D341Med (cell line): Measurements from ENCODE around the gene KSR2.

Source experiments
- DNase-seq: peaks from one replicate; pipeline ENCODE4 v3.0.0; 2012; ENCODE audit warnings: low spot score

Gene KSR2

DNA sequence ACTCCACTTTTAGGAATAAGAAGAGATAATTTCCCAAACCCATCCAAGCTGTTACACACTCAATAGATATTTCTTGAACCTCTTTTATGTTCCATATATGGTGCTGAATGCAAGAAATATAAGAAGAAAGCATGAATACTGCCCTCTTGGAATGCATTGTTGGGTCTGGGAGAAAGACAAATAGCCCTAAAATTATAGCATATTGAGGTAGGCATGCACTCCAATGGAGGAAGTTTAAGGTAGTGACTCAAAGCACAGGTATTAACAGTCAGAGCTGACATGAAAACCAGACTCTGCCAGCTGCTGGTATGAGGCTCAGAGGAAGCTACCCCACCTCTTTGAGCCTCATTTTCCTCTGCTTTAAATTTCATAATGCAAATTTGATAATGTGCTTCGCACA, 346.0 kb downstream of the KSR2 start:
- DNase-seq = no peak

DNA sequence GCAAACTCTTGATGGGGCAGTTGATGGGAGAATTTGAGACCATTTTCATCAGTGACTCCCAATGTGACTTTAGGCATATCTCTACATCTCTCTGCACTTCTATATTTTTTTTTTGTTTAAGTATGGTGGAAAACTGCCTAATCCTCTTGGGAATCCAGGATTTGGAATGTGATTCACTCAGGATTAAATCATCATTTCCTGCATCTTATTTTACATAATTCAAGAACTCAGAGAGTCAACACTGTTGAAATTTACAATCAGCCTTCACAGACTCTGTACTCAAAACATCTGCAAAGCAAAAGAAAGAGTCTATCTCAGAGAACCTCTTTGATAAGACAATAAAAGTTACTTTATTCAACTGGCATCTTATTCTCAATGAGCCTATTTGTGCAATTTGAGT, 346.7 kb downstream of the KSR2 start:
- no peak for DNase-seq

DNA sequence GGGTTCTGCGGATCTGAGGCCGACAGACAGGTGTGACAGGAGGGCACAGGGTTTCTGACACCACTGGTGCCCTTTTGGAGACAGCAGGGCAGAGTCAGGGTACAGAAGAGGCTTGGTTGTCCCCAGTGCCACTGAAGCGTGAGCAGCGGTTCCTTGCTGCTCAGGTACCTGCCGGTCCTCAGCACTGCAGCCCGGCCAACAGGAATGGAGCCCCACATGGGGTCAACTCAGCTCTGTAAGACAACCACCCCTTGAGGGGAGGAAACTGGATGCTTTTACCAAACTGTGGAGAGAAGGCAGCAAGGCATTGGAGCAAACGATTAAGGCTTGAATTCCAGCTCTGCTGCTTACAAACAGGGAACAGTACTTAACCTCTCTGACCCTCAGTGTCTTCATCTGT, 361.0 kb downstream of the KSR2 start:
- DNase-seq = no peak

DNA sequence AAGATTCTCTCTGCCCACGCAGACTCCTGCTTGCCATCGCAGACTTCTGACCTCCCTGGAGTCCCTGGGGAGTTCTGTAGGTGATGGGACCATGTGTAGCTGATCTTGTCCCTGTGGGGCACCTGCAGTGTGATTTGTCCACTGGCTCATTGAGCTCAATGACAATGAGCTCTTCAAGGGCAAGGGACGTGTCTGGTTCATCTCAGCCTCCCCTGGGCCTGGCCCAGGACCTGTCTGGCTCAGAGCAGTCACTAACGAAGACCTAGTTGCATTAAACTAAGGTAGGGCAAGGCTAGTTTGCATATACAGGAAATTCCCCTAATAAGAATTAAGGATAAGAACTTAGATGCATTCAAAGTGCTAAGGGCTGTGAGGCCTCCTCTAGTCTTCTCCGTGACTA, 361.8 kb downstream of the KSR2 start:
- DNase-seq = no peak

DNA sequence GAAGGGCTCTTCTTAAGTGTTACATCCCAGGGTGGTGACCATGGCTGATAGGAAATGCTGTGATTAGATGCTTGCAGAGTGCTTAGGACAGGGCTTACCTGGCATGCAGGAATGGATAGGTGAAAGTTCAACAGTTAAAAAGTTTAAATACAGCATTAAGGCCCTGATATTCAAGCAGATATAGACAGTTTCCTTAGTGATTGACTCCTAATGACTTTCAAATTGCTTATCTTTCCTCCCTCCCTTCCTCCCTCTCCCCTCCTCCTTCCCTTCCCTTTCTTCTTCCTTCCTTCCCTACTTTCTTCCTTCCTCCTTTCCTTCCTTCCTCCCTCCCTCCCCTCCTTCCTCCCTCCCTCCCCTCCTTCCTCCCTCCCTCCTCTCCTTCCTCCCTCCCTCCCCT, 362.8 kb downstream of the KSR2 start:
- DNase-seq = no peak

DNA sequence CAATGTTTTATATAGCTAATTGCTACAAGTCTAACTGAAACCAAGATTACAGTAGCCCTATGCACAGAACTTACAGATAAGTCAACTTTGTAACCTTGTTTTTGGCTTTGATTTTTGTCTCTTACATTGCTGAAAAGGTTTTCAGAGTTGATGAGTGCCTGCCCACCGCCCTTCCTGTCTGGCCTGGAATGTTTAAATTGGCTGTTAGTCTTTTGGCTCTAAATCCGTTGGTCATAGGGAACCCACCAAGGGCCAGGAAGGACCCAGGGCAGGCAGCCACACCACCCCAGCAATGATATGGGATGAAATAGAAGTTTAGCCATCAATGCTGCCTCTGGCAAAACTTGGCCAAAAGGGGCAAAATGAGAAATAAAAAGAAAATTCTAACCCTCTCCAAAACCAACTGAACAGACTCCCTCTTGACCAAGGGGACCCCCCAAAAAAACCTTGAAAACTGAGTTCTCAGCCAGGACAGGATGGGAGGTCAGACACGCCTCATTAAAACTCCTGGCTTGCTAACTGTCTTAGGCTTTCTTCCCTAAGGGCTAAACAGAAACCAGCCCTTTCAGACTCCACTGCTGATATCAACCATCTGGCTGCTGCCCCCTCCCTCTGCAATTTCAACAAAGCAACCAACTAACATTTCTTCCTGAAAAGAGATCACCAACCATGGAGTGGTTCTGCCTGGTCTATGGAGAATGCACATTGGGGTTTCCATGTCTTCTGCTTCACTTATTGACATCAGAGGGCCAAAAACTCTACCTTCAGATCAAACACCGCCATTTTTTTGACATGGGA, 365.3 kb downstream of the KSR2 start:
- DNase-seq = no peak

DNA sequence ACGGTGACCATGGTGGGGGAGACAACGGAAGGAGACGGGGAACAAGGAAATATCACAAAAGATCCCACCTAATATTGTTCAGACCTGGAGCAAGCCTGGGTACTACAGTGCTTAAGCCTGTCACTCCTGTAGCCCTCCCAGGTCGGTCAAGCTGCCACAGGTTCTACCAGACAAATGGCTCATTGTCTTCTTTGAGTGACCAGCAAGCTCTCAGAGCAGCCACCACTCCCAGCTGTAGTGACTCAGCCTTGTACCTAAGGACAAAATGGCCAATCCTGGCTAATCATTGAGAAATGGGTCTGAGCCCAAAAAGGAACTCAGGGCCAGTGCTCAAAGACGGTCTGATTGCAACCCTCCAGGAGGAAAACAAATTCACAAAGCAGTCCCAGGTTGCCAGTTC, 368.9 kb downstream of the KSR2 start:
- DNase-seq = no peak

DNA sequence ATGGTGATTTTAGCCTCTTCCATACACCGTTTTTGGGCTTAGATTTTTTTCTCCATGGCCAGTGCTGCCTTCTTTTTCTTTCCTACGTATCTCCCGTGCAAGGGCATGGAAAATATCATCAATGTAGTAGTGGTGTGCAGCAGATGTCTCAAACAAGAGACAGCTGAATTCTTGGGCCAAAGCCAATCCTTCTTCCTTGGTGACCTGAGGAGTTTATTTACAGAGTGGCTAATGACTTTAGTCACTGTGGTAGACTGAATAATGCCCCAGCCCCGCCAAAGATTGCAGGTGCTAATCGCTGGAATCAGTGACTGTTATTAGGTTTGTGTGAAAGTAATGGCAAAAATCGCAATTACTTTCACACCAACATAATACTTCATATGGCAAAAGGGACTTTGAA, 371.8 kb downstream of the KSR2 start:
- no peak for DNase-seq

DNA sequence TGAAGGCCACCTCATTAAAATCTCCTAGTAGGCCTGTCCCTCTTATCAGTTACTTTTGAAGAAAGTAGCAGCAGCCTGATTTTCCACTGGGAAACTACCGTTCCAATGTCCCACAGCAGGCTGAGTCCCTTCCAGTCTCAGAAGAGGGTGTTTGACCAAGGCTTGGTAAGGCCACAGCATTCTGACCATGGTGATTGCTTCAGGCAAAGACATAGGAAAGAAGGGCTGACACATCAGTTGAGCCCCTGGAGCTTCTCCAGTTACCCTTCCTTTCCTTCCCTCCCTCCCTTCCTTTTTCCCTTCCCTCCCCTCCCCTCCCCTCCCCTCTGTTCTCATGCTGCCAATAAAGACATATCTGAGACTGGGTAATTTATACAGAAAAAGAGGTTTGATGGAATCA, 373.0 kb downstream of the KSR2 start:
- DNase-seq = no peak

DNA sequence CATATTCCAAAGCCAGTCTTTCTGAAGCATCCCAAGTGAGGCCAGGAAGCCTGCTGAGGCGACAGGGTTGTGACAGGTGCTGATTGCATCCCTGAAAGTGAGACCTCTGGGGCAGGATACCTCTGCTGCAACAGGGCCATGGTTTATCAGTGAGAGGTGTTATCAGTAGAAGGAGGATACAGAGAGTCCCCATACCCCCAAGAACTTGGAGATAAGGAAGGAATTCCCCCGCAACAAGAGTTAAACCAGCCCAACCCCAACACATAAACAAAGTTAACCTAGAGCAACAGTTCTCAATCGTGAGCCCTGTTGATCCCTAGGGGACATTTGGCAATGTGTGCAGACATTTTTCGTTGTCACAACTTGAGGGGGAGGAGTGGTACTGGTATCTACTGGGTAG, 374.3 kb downstream of the KSR2 start:
- DNase-seq = no peak

DNA sequence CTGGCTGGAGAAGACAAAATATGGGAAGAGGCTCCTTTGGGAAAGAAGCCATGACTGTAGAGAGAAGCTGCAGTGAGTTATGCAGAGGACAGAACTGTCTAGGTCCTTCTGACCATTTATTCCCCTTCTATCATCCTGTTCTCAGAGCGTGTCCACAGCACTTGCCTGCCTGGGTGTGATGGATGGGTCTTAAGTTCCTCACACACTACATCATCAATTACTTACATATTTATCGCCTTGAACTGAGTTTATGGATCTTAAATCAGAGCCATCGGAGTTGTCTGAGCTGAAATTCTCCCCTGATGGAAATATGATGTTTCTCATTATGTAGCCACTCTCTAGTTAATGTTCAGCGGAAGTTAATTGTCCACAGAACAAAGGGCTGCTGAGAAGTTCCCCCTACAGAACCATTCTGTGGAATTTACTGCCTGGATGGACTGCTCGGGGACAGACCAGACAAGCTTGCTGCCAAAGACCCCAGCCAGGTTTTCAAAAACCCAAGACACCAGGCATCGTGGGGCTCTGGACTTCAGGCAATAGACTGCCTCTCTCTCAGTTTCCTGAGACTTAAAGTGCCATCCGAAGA, 374.9 kb downstream of the KSR2 start:
- no peak for DNase-seq

DNA sequence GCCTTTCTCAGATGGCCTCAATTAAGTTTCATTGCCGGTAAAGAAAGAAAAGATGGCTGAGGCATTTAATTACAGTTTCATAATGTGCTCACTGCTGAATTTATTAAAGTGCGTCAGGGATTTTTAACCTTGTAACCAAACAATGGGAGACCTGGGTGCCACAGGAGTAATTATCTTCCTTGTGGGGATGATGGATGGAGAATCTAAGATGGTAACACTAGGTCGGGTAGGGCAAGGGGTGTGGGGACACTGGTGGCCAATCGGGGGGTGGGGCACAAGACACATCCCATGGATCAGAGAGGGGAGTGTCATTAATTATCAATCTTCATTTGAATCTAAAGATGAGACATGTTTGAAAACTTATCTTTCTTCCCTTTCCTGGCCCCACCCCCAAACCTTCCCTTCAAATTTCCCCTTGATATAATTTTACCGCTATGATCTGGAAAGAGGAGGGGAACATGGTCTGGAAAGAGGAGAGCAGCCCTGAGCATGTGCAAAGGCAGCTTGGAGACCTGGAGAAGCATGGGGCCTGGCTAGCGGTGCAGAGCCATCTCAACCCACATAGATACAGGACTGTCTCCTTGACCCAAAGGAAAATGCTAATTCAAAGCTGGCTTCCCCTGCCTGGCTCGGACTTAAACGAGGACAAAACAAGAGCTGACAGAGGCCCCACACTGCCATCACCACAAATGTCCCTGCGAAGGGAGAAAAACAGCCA, 376.0 kb downstream of the KSR2 start:
- DNase-seq = no peak

DNA sequence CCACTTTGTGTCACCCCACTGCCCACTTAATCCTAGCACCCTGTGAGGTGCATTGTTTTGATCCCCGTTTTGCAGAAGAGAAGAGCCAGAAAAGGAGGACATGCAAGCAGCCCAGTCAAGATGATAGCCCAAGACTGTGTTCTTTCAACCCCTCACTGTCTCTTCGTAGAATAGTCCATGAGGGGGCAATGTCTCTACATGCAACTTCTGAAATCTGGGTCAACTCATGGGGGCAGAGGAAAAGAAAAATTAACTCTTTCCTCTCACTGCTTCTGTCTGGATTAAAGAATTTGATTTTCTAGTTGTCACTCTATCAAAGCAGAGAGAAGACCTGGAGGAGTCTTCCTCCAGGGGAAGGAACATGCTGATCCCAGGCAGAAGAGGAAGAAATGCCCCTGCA, 377.8 kb downstream of the KSR2 start:
- DNase-seq = no peak

DNA sequence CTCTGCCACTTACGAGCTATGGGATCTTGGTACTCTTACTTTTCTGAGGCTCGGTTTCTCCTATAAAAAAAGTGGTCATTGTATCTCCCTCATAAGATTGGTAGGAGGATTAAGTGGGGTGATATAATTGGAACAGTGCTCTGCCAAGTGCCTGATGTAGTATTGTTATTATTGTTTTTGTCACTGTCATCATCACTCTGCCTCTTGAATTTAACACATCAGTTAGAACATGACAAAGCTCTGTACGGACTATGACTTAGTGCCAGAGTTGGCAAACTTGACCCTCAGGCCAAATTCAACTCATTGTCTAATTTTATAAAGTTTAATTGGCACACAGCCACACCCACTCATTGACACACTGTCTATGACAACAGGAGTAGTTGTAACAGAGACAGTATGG, 378.4 kb downstream of the KSR2 start:
- no peak for DNase-seq

DNA sequence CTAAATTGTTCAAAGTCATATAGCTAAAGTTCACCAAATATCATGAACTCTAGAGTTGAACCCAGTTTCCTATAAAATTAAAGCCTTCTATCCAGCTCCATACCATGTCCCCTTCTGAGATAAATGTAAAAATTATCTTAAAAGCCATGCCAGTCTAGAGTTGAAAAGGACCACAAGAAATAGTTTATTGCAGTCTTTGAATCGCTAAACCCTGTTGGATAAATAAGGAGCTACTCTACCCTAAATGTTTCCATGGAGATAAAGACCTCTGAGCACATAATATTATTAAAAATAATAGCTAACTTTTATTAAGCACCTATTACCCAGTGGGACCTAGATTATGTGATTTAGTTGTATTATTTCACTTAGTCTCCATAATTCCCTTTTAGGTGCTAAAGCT, 379.8 kb downstream of the KSR2 start:
- DNase-seq = no peak

DNA sequence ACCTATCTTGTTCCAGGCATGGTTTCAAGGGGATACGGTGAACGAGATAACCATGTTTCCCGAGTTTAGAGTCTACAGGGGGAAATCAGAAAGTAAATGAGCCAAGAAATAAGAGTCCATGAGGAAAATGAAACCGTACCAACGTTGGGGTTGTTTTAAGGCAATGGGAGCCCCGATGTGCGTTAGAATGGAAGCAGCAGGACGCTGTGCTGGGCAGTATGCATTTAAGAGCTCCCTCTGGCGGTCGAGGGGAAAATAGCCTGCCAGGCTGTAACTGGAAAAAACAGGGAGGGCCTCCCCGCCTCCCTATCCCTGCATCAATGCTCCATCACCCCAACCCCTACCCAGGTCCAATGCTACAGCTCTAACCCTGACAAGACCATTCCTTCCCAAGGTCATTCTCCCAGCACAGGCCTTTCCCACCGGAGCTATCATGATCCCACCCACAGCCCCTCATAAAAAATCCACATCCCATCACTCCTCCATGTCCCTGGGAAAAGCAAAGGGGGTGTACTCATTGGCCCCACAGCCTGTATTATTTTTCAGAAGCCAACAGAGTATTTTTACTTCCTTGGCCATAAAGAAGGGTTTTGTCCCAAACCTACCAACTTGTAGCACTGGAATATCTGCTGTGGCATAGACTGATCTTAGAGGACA, 381.0 kb downstream of the KSR2 start:
- DNase-seq = peak; percentile 79

DNA sequence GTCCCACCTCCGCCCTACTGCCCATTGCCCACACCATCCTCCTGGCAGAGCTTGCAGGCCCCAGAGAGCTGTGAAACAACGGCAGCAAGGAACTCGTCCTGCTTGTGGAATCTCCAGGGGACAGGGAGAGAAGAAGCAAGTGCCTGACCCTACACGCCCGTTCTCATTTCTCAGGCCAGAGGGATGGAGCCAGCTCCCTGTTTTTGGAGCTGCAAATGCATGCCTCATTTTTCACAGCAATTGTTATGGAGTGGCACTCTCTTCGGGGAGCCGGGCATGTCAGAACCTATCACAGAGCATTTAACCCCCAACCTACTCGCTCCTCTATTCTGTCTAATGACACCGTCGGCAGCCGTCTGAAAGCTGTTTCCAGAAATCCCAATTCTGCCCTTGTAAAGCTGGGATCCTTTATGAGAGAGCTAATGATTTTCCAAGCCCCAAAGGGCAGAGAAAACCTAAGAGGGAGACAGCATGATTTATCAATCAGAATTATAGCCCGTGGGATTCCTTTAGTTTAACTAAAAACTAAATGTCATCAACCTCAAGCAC, 385.0 kb downstream of the KSR2 start:
- no peak for DNase-seq

DNA sequence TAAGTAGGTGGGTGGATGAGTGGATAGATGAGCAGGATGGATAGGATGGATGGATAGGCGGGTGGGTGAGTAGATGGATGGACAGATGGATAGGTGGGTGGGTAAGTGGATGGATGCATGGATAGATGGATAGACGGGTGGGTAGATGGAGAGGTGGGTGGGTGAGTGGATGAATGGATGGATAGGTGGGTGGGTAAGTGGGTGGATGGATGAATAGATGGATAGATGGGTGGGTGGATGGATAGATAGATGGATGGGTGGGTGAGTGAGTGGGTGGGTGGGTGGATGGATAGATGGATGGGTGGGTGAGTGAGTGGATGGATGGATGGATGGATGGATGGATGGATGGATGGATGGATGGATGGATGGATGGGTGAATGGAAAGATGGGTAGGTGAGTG, 385.7 kb downstream of the KSR2 start:
- DNase-seq = no peak

DNA sequence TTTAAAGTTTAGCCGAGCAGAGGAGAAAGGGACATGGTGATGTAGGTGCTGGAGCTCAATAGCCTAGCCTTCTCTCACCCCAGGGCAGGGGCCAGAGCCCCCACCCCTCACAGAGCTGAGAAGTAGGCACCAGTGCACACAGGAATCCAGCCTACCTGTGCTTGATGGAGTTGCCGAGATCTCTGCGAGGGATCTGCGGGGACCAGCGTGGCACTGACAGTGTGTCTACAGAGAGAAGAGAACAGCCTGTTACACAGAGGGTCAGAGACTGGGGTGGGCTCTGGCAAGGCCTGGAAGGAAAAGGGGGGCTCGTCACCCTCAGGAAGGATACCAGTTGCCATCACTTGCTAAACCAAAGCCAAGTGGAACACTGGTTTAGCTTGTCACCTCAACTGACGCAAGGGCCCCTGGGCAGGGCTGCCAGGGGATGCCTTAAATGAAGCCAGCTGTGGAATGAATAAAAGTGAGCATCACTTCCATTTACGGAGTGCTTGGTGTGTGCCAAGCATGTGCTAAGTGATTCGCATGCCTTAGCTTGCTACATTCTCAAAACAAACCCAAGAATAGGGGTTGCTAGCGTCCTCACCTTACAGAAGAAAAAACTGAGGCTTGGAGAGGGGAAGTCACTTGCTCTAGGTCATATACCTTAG, 386.5 kb downstream of the KSR2 start:
- no peak for DNase-seq

DNA sequence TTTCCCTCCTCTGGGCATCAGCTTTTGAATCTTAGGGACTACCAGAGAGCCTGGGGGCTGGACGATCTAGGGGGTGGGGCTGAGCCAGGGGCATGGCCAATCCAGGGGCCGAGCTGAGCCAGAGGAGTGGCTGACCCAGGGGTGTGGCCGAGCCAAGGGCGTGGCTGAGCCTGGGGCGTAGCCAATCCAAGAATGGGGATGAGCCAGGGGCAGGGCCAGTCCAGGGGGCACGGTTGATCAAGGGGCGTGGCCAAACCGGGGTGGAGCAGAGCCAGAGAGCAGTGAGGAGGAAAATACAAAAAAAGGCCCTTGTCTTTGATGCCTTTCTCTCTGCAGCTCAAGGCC, 388.1 kb downstream of the KSR2 start:
- peak; percentile 24 for DNase-seq

DNA sequence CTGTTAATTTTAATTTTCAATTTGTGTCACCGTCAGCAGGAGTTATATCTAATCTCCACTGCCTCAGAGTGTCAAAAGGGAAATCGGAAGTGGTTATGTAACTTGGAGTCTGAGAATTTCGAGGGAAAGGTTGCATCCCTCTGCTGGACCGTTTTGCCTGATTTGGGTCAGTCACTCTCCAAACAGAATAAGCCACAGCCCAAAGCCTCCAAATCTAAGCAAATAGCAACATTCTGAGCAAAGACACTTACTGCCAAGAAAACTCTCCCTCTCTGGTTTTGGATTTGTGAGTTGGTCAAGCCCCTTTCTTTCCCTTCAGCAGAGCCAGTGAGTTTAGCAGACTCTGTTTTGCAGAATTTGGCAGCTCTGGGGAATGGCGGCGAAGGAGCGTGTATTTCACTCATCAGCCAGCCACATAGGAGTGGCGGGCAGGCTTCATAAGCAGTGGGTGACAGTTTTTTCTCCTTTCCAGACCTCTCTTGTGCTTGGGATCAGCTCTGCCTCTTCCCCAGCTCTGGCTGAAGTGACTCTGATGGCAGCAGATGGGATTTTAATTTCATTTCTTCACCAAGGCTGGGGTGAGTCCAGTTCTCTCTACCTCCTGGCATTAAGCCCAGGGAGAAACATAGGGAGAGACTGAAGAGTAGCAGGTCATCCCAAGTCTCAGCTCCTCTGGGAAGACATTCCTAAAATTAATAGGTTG, 388.6 kb downstream of the KSR2 start:
- no peak for DNase-seq
